Activated B cell treated with CpG ODN at 0.5 μM for 24 hours (primary cell): ENCODE results near the gene PLCG2. TPM values are rescaled to one million over a fixed set of nuclear protein-coding genes. Genes with fewer than 3 reads are reported as not detected.

ENCODE experiments used
- ATAC-seq: fragments of 200-7000 bp; cut with Tn5 transposase; one replicate; pipeline ENCODE4 v1.10.0; 2021; ENCODE audit warnings: low read depth, mild to moderate bottlenecking, moderate library complexity
- CTCF ChIA-PET: fragments of 350-600 bp; sonication (Branson Sonifier 250); formaldehyde crosslinking; loops from one replicate; lab custom pipeline; 2021; ENCODE audit warnings: antibody characterized with exemption; lab: Charles Lee
- POLR2A ChIA-PET: fragments of 350-600 bp; sonication (Branson Sonifier 250); formaldehyde crosslinking; loops from one replicate; lab custom pipeline; 2021; ENCODE audit warnings: antibody characterized with exemption; lab: Charles Lee
- DNase-seq: peaks from one replicate; pipeline ENCODE4 v3.0.0; 2022
- H3K27ac Mint-ChIP-seq: one replicate; pipeline ENCODE4 v1.8.0; 2020; ENCODE audit warnings: mixed read lengths
- H3K27me3 Mint-ChIP-seq: one replicate; pipeline ENCODE4 v1.8.0; 2021; ENCODE audit warnings: mixed read lengths
- H3K36me3 Mint-ChIP-seq: one replicate; pipeline ENCODE4 v1.8.0; 2021; ENCODE audit warnings: low read depth, mixed read lengths
- H3K4me1 Mint-ChIP-seq: one replicate; pipeline ENCODE4 v1.8.0; 2021; ENCODE audit warnings: mixed read lengths
- H3K4me3 Mint-ChIP-seq: one replicate; pipeline ENCODE4 v1.8.0; 2020; ENCODE audit warnings: mild to moderate bottlenecking, mixed read lengths
- H3K9me3 Mint-ChIP-seq: one replicate; pipeline ENCODE4 v1.8.0; 2020; ENCODE audit warnings: mixed read lengths
- intact Hi-C: fragments of 100-400 bp; cut with micrococcal nuclease; formaldehyde crosslinking; loops from one replicate; pipeline ENCODE4 v1.15.1; 2024
- total RNA-seq: library from RNA; stranded (reverse); gene quantifications from 2 replicates; pipeline ENCODE4 v1.2.3, GENCODE V29; 2022
- TF ChIP-seq, protein P1 (sequence below): fragments of 200-600 bp; IDR thresholded peaks from one replicate; pipeline ENCODE4 v1.8.0; 2022; ENCODE audit warnings: antibody characterized with exemption, mild to moderate bottlenecking

PLCG2 gene
- total RNA-seq, 1 donor from 2014 or later = 525 TPM

DNA sequence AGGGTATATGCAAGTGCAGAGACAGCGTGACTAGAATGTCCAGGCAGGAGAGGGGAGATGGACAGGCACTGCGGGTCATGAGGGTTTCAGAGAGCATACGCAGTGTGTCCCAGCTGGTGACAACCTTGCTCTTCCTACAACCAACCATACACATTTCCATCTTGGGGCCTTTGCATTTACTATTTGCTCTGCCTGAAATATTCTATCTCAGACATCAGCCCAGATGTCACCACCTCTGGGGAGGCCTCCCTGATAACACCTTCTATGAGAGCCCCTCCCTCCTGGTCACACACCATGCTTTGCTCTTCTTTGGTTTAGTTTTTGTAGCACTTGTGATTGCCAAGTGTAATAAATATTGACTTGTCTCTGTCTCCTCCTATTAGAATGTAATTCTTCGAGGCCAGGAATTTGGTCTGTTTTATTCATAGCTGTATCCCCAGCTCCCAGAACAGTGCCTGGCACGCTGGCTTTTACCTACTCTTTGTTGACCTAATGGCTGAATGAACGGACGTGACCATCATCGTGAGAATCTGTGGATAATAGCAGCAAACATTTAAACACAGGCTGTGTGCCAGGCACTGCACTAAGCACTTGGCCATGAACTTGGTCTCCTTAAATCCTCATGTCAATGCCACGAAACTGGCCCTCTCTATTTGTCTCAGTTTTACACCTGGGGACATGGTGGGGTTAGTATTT, 51.9 kb downstream of the PLCG2 start:
- ATAC-seq = no peak
- no peak for DNase-seq
- H3K27ac Mint-ChIP-seq = peak overlapping the region; percentile 97
- no peaks in the 10 kb centered on the region for H3K27me3 Mint-ChIP-seq
- ChIA-PET CTCF (interaction anchor here (0.7 to 1.8 kb wide), 5 partner anchors 8 to 60 kb away, joined by 3 to 6 read pairs (median 5); no protein-coding TSS in a partner anchor), POLR2A (interaction anchor here (0.6 to 4.2 kb wide), 18 partner anchors 8 to 355 kb away, joined by 3 to 60 read pairs (median 6); partner anchors contain the start of gene PLCG2)
- peaks cover 96% of the 10 kb centered on the region for H3K4me1 Mint-ChIP-seq
- TF ChIP-seq, protein P1, sequence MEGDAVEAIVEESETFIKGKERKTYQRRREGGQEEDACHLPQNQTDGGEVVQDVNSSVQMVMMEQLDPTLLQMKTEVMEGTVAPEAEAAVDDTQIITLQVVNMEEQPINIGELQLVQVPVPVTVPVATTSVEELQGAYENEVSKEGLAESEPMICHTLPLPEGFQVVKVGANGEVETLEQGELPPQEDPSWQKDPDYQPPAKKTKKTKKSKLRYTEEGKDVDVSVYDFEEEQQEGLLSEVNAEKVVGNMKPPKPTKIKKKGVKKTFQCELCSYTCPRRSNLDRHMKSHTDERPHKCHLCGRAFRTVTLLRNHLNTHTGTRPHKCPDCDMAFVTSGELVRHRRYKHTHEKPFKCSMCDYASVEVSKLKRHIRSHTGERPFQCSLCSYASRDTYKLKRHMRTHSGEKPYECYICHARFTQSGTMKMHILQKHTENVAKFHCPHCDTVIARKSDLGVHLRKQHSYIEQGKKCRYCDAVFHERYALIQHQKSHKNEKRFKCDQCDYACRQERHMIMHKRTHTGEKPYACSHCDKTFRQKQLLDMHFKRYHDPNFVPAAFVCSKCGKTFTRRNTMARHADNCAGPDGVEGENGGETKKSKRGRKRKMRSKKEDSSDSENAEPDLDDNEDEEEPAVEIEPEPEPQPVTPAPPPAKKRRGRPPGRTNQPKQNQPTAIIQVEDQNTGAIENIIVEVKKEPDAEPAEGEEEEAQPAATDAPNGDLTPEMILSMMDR = no peak
- peaks cover 52% of the 10 kb centered on the region for H3K36me3 Mint-ChIP-seq
- intact Hi-C loops = loop anchor here (1.0 to 10.0 kb wide), 6 partner anchors 8 to 826 kb away; partner anchors contain the start of genes CENPN and CMC2
- no peaks in the 10 kb centered on the region for H3K9me3 Mint-ChIP-seq
- peak overlapping the region; percentile 77 for H3K4me3 Mint-ChIP-seq

DNA sequence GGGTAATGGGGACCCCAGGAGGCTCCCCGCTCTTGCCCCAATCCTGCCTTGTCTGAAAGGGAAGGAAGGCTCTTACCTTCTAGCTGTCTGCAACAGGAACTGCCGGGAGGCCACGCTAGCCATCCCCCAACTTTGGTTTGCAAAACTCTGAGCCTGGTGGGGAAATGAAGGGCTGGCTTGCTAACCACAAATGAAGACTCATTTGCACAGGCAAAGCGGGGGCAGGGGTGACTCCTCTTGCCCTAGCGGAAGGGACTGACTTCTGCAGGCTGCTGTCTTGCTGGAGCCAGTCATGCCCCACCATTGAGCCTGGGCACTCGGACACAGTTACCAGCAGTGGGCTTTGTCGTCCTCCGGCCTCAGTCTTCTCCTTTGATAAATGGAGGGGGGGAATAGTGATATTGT, 52.6 kb downstream of the PLCG2 start:
- CTCF ChIA-PET = interaction anchor here (0.7 to 1.8 kb wide), 6 partner anchors 9 to 60 kb away, joined by 3 to 9 read pairs (median 5); no protein-coding TSS in a partner anchor
- Mint-ChIP-seq H3K4me3 (peak overlapping the region; percentile 77), H3K9me3 (no peaks in the 10 kb centered on the region), H3K4me1 (peaks cover 96% of the 10 kb centered on the region), H3K27ac (peak overlapping the region; percentile 97), H3K36me3 (peaks cover 51% of the 10 kb centered on the region), H3K27me3 (no peaks in the 10 kb centered on the region)
- ATAC-seq (peak; percentile 69), DNase-seq (peak; percentile 69)
- intact Hi-C loops = loop anchor here (1.0 to 10.0 kb wide), 6 partner anchors 8 to 827 kb away; partner anchors contain the start of genes CENPN and CMC2
- POLR2A ChIA-PET = interaction anchor here (0.6 to 4.2 kb wide), 17 partner anchors 8 to 93 kb away, joined by 3 to 60 read pairs (median 7); partner anchors contain the start of gene PLCG2
- TF ChIP-seq, protein P1 = no peak

DNA sequence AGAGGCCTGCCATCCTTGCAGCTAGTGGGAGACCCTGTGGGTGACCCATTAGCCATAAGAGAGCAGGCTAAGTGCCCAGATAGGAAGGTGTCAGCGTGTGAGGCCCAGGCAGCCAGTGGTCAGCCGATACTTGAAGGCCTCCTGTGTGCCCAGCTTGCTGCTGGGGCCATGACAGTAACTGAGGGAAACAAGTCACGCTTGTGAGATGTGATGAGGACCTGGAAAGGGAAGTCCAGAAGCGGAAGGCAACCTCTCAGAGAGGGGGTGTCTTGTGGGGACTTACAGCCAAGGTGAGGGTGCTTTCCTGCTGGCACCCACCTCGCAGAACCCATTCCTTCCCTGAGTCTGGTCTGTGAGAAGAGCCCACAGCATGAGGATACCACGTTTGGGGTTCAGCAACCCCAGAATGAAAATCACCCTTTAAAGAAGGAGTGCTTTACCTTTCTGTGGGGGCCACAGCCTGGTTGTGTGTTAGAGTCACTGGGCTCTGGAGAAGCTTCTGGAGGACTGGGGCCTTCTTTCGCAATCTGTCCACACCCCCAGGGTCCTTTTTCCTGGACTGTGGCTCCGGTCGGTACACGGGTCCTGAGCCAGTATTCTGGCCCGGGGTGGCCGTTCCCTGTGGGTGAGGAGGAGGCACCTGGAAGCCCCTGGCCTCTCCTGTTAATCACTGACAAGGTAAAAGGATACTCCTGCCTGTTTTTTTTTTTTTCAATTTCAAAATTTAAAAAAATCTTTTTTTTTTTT, 53.9 kb downstream of the PLCG2 start:
- ChIA-PET CTCF (interaction anchor here (1.5 to 1.8 kb wide), 4 partner anchors 10 to 42 kb away, joined by 3 to 9 read pairs (median 5); no protein-coding TSS in a partner anchor), POLR2A (interaction anchor here (0.7 to 5.5 kb wide), 14 partner anchors 9 to 95 kb away, joined by 3 to 60 read pairs (median 10); partner anchors contain the start of gene PLCG2)
- no peak for ATAC-seq
- Mint-ChIP-seq H3K9me3 (no peaks in the 10 kb centered on the region), H3K27me3 (no peaks in the 10 kb centered on the region), H3K4me3 (peak overlapping the region; percentile 77), H3K36me3 (peaks cover 43% of the 10 kb centered on the region), H3K27ac (peak overlapping the region; percentile 97), H3K4me1 (peaks cover 96% of the 10 kb centered on the region)
- TF ChIP-seq, protein P1 = no peak
- DNase-seq = no peak
- intact Hi-C loops = loop anchor here (5.0 to 10.0 kb wide), 2 partner anchors 351 to 828 kb away; partner anchors contain the start of genes CENPN and CMC2

DNA sequence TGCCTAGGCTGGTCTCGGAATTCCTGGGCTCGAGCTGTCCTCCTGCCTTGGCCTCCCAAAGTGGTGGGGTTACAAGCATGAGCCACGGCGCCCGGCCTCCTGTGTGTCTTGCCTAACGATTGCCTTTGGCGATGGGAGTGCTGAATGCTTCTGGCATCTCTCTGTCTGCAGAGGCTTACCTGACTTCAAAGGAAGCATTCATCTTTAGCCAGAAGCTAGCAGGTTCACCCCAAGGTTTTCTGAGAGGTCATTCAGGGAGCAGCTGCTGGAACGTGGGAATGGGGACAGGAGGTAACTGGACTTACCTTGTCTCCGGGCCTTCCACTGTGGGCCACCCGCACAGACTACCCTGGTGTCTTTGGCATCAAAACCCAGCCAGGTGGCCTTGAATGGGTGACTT, 54.7 kb downstream of the PLCG2 start:
- Mint-ChIP-seq H3K4me1 (peaks cover 96% of the 10 kb centered on the region), H3K27me3 (no peaks in the 10 kb centered on the region), H3K36me3 (peaks cover 40% of the 10 kb centered on the region), H3K4me3 (no peak overlapping the region), H3K9me3 (no peaks in the 10 kb centered on the region), H3K27ac (peak overlapping the region; percentile 82)
- ATAC-seq = no peak
- DNase-seq = no peak
- POLR2A ChIA-PET = interaction anchor here (0.7 to 5.5 kb wide), 6 partner anchors 11 to 95 kb away, joined by 3 to 48 read pairs (median 10); no protein-coding TSS in a partner anchor
- intact Hi-C loops = loop anchor here (5.0 to 10.0 kb wide), 2 partner anchors 351 to 829 kb away; partner anchors contain the start of genes CENPN and CMC2
- TF ChIP-seq, protein P1 = no peak
- CTCF ChIA-PET = interaction anchor here (1.2 to 1.8 kb wide), 4 partner anchors 10 to 40 kb away, joined by 3 to 6 read pairs (median 3); no protein-coding TSS in a partner anchor
